OCI-LY1 (cell line): Measurements from ENCODE around the gene NLK.

Experiments used
- H2AFZ ChIP-seq: fragments of 200-600 bp; sonication (generic), shearing (Covaris generic); 2 replicates; pipeline ENCODE4 v1.6.0; 2014; ENCODE audit warnings: antibody characterized with exemption, mild to moderate bottlenecking, low read length
- H3F3A ChIP-seq: fragments of 200-600 bp; sonication (generic), shearing (Covaris generic); 2 replicates; pipeline ENCODE4 v1.6.0; 2014; ENCODE audit warnings: mild to moderate bottlenecking, antibody characterized with exemption, low read length, moderate library complexity; ENCODE audit not compliant: insufficient read depth
- H3K27ac ChIP-seq: fragments of 200-600 bp; sonication (generic); 2 replicates; pipeline ENCODE4 v1.5.1; 2014; ENCODE audit warnings: low read length, mixed run types, mild to moderate bottlenecking, low read depth; ENCODE audit not compliant: poor library complexity, severe bottlenecking
- H3K27me3 ChIP-seq: fragments of 200-600 bp; sonication (generic); 2 replicates; pipeline ENCODE4 v1.6.0; 2014; ENCODE audit warnings: antibody characterized with exemption, mild to moderate bottlenecking, low read length, moderate library complexity; ENCODE audit not compliant: insufficient read depth
- H3K36me3 ChIP-seq: fragments of 200-600 bp; sonication (generic); 2 replicates; pipeline ENCODE4 v1.6.1; 2014; ENCODE audit warnings: mild to moderate bottlenecking, antibody characterized with exemption, low read length, moderate library complexity, mixed read lengths; ENCODE audit not compliant: insufficient read depth
- H3K4me1 ChIP-seq: fragments of 200-600 bp; sonication (generic); 2 replicates; pipeline ENCODE4 v1.5.1; 2014; ENCODE audit warnings: mild to moderate bottlenecking, low read length, moderate library complexity; ENCODE audit not compliant: insufficient read depth, severe bottlenecking
- H3K4me2 ChIP-seq: fragments of 200-600 bp; sonication (generic), shearing (Covaris generic); 2 replicates; pipeline ENCODE4 v1.6.1; 2014; ENCODE audit warnings: low read length
- H3K4me3 ChIP-seq: fragments of 200-600 bp; sonication (generic); 2 replicates; pipeline ENCODE4 v1.5.1; 2014; ENCODE audit warnings: low read length, low read depth, mild to moderate bottlenecking, mixed read lengths; ENCODE audit not compliant: poor library complexity, severe bottlenecking
- H3K79me2 ChIP-seq: fragments of 200-600 bp; shearing (Covaris generic); 2 replicates; pipeline ENCODE4 v1.6.1; 2016; ENCODE audit warnings: mixed run types, low read length, mixed read lengths; ENCODE audit not compliant: insufficient read depth
- H3K9ac ChIP-seq: fragments of 200-600 bp; sonication (generic), shearing (Covaris generic); 2 replicates; pipeline ENCODE4 v1.6.1; 2014; ENCODE audit warnings: mild to moderate bottlenecking, low read length, mixed read lengths
- H3K9me2 ChIP-seq: fragments of 200-600 bp; sonication (generic), shearing (Covaris generic); 2 replicates; pipeline ENCODE4 v1.6.1; 2014; ENCODE audit warnings: low read depth, mild to moderate bottlenecking, low read length, mixed read lengths
- H3K9me3 ChIP-seq: fragments of 200-600 bp; shearing (Covaris generic); 2 replicates; pipeline ENCODE4 v1.6.1; 2014; ENCODE audit warnings: low read length, mixed read lengths
- H4K20me1 ChIP-seq: fragments of 200-600 bp; sonication (generic), shearing (Covaris generic); 2 replicates; pipeline ENCODE4 v1.6.0; 2016; ENCODE audit warnings: mild to moderate bottlenecking, low read length; ENCODE audit not compliant: insufficient read depth
- EZH2 ChIP-seq: fragments of 200-600 bp; sonication (generic), shearing (Covaris generic); IDR thresholded peaks from 2 replicates; pipeline ENCODE4 v1.8.0; 2017; ENCODE audit warnings: borderline replicate concordance, mixed run types, mild to moderate bottlenecking, antibody characterized with exemption, low read length, moderate library complexity, mixed read lengths
- TF ChIP-seq, protein P1 (sequence below): fragments of 200-600 bp; sonication (generic), shearing (Covaris generic); IDR thresholded peaks from 2 replicates; pipeline ENCODE4 v1.5.1; 2017; ENCODE audit warnings: mild to moderate bottlenecking, antibody characterized with exemption, low read length, moderate library complexity, mixed read lengths

NLK gene

DNA sequence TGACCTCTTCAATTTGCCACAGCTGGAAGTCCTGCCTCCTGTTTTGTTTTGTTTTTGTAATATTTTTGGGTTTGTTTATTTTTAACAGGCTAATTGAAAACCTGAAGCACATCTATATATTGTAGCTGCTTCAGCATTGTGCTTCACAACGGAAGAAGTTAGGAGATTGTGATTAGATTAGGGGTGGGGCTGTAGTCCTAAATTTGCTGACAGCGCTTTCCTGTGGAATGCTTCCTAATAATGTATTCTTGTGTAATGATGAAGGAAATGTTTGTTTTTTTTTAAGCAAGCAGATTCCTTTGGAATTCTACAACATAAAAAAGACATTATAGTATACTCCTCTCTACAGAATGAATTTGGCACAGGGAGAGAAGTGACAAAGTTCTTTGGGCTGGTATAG is 70.1 kb downstream of the NLK start:
- H3K9ac ChIP-seq, result no peak overlapping the region
- H3K4me3 ChIP-seq, result no peak overlapping the region
- no peak overlapping the region for H2AFZ ChIP-seq
- no peaks in the 10 kb centered on the region for H3F3A ChIP-seq
- peaks cover 17% of the 10 kb centered on the region; the same call in 1 of the 2 replicates for H3K79me2 ChIP-seq
- H3K9me2 ChIP-seq, result no peaks in the 10 kb centered on the region
- peaks cover 12% of the 10 kb centered on the region for H3K4me1 ChIP-seq
- no peaks in the 10 kb centered on the region for H3K36me3 ChIP-seq
- no peaks in the 10 kb centered on the region for H4K20me1 ChIP-seq
- no peak overlapping the region for H3K27ac ChIP-seq
- H3K27me3 ChIP-seq, result no peaks in the 10 kb centered on the region
- TF ChIP-seq EZH2, result no peak
- TF ChIP-seq, protein P1, sequence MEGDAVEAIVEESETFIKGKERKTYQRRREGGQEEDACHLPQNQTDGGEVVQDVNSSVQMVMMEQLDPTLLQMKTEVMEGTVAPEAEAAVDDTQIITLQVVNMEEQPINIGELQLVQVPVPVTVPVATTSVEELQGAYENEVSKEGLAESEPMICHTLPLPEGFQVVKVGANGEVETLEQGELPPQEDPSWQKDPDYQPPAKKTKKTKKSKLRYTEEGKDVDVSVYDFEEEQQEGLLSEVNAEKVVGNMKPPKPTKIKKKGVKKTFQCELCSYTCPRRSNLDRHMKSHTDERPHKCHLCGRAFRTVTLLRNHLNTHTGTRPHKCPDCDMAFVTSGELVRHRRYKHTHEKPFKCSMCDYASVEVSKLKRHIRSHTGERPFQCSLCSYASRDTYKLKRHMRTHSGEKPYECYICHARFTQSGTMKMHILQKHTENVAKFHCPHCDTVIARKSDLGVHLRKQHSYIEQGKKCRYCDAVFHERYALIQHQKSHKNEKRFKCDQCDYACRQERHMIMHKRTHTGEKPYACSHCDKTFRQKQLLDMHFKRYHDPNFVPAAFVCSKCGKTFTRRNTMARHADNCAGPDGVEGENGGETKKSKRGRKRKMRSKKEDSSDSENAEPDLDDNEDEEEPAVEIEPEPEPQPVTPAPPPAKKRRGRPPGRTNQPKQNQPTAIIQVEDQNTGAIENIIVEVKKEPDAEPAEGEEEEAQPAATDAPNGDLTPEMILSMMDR, result no peak
- 0 out of 2 replicates have a peak, but pooled peaks cover 3% of the 10 kb centered on the region for H3K9me3 ChIP-seq
- no peak overlapping the region for H3K4me2 ChIP-seq

DNA sequence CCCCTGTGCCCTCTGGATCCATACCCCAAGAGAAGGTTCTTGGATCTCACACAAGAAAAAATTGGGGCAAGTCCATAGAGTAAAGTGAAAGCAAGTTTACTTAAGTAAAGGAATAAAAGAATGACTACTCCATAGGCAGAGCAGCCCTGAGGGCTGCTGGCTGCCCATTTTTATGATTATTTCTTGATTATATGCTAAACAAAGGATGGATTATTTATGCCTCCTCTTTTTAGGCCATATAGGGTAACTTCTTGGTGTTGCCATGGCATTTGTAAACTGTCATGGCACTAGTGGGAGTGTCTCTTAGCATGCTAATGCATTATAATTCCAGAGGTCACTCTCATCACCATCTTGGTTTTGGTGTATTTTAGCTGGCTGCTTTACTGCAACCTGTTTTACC is 70.8 kb downstream of the NLK start:
- Histone ChIP-seq H3K4me3 (no peak overlapping the region), H2AFZ (no peak overlapping the region), H3K9me3 (0 out of 2 replicates have a peak, but pooled peaks cover 3% of the 10 kb centered on the region), H3K9me2 (no peaks in the 10 kb centered on the region), H3K4me2 (no peak overlapping the region), H3K79me2 (peaks cover 19% of the 10 kb centered on the region; the same call in 1 of the 2 replicates), H3K36me3 (no peaks in the 10 kb centered on the region), H3K4me1 (peaks cover 19% of the 10 kb centered on the region), H3K27me3 (no peaks in the 10 kb centered on the region), H3K9ac (no peak overlapping the region), H4K20me1 (no peaks in the 10 kb centered on the region), H3K27ac (no peak overlapping the region), H3F3A (no peaks in the 10 kb centered on the region)
- TF ChIP-seq, protein P1, result no peak
- TF ChIP-seq EZH2, result no peak

DNA sequence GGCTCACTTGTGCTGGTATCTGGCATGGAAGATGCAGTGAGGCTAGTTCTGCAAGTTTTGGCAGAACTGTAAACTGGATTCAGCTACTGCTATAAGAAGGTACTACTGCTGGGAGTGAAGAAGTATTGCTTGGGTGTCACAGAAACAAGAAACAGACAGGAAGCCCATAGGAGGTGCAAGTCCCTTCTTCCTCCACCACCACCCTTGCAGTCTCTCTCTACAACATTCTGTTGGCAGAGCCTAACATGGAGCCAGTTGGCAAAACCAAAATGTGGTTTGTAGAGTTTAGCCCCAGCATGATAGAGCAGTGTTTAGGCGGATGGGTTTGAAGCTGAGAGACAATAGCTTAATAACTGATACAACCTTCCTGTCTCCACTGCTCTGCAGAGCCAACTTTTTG is 72.6 kb downstream of the NLK start:
- Histone ChIP-seq H3K4me2 (no peak overlapping the region), H3K27ac (no peak overlapping the region), H3K27me3 (no peaks in the 10 kb centered on the region), H3K79me2 (peaks cover 19% of the 10 kb centered on the region; the same call in 1 of the 2 replicates), H3K9me3 (0 out of 2 replicates have a peak, but pooled peaks cover 3% of the 10 kb centered on the region), H4K20me1 (no peaks in the 10 kb centered on the region), H3F3A (no peaks in the 10 kb centered on the region), H3K9me2 (no peaks in the 10 kb centered on the region), H3K4me1 (peaks cover 27% of the 10 kb centered on the region), H3K4me3 (no peak overlapping the region), H2AFZ (no peak overlapping the region), H3K36me3 (no peaks in the 10 kb centered on the region), H3K9ac (no peak overlapping the region)
- no peak for TF ChIP-seq EZH2
- TF ChIP-seq, protein P1, result no peak
